Measurements from ENCODE around the gene COL5A1.

Gene COL5A1

GRCh38 chr9:134892820-134893420 lies 251.3 kb downstream of the COL5A1 start:
- no peak for DNase-seq (ENCODE audit: low read depth in 2 of 2)

Data from stimulated activated CD8-positive, alpha-beta memory T cell treated with anti-CD3 and anti-CD28 coated beads, Interleukin-2, amount 100 ng/mL, for 48 hours (primary cell).